Endothelial cell (in vitro differentiated cells): ENCODE measurements around the gene PLD5. TPM values are rescaled to one million over a fixed set of nuclear protein-coding genes. Genes with fewer than 3 reads are reported as not detected.

ENCODE experiments used
- DNase-seq: peaks from one replicate; pipeline ENCODE4 v3.0.0; 2021; ENCODE audit warnings: low spot score
- H3K27ac Mint-ChIP-seq: one replicate; pipeline ENCODE4 v1.8.0; 2021; ENCODE audit warnings: mixed read lengths, inconsistent platforms; ENCODE audit not compliant: unreplicated experiment
- H3K27me3 Mint-ChIP-seq: one replicate; pipeline ENCODE4 v1.8.0; 2021; ENCODE audit warnings: mild to moderate bottlenecking, moderate library complexity, mixed read lengths, inconsistent platforms; ENCODE audit not compliant: unreplicated experiment
- H3K36me3 Mint-ChIP-seq: one replicate; pipeline ENCODE4 v1.8.0; 2021; ENCODE audit warnings: mild to moderate bottlenecking, low read depth, mixed read lengths, inconsistent platforms; ENCODE audit not compliant: unreplicated experiment
- H3K4me1 Mint-ChIP-seq: one replicate; pipeline ENCODE4 v1.8.0; 2021; ENCODE audit warnings: mild to moderate bottlenecking, mixed read lengths, inconsistent platforms; ENCODE audit not compliant: unreplicated experiment
- H3K4me3 Mint-ChIP-seq: one replicate; pipeline ENCODE4 v1.8.0; 2021; ENCODE audit warnings: mild to moderate bottlenecking, mixed read lengths, inconsistent platforms; ENCODE audit not compliant: unreplicated experiment
- H3K9me3 Mint-ChIP-seq: one replicate; pipeline ENCODE4 v1.8.0; 2021; ENCODE audit warnings: mixed read lengths, inconsistent platforms; ENCODE audit not compliant: unreplicated experiment
- total RNA-seq: library from RNA; stranded (reverse); fragmentation: NEBNext Ultra II Directional; extraction: Animal tissue kit (Norgen Biotek cat#: 25700); gene quantifications from one replicate; pipeline ENCODE4 v1.2.1, GENCODE V29; 2021; ENCODE audit not compliant: unreplicated experiment
- TF ChIP-seq, protein P1 (sequence below): fragments of 200-600 bp; sonication (generic); IDR thresholded peaks from one replicate; pipeline ENCODE4 v1.5.0; 2021; ENCODE audit warnings: antibody characterized with exemption; ENCODE audit not compliant: unreplicated experiment

PLD5 gene
- total RNA-seq, 1 donor from 2014 or later, result not detected

DNA sequence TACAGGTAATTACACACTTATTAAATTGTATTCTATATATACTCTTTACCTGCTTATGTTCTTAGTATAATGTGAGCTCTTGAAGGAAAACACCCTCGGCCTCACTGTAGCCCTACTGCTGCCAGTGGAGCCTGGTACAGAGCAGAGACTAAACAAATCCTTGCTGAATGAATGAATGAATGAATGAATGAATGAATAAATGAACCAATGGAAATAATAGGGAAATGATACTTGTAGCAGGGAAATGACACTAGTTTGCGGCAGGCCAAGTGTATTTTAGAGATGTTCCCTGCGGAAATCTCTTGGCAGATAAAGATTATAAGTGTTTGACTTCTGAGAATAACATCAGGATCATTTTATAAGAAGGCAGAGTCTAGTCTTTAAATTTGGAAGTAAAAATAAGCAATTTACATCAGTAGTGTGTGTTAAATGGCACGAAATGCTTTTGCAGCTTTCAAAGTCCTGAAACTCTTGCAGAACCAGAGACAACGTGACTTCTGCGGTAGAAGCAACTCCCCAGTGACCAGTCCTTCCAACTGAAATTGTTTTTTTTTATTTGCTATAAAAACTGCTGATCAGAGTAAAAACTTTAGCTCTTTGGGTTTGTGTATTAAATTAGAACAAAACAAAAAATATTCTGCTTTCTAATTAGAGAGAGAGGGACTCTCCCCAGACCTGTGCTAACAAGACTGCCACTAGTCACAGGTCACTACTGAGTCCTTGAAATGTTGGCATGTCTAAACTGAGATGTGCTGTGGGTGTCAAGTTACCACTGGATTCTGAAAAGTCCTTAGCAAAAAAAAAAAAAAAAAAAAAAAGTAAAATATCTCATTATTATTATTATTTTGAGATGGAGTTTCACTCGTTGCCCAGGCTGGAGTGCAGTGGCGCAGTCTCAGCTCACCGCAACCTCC, 326.3 kb downstream of the PLD5 start:
- no peak for DNase-seq
- Mint-ChIP-seq H3K27me3 (no peaks in the 10 kb centered on the region), H3K9me3 (no peaks in the 10 kb centered on the region), H3K4me3 (no peak overlapping the region), H3K4me1 (no peaks in the 10 kb centered on the region), H3K36me3 (no peaks in the 10 kb centered on the region), H3K27ac (no peak overlapping the region)
- TF ChIP-seq, protein P1, sequence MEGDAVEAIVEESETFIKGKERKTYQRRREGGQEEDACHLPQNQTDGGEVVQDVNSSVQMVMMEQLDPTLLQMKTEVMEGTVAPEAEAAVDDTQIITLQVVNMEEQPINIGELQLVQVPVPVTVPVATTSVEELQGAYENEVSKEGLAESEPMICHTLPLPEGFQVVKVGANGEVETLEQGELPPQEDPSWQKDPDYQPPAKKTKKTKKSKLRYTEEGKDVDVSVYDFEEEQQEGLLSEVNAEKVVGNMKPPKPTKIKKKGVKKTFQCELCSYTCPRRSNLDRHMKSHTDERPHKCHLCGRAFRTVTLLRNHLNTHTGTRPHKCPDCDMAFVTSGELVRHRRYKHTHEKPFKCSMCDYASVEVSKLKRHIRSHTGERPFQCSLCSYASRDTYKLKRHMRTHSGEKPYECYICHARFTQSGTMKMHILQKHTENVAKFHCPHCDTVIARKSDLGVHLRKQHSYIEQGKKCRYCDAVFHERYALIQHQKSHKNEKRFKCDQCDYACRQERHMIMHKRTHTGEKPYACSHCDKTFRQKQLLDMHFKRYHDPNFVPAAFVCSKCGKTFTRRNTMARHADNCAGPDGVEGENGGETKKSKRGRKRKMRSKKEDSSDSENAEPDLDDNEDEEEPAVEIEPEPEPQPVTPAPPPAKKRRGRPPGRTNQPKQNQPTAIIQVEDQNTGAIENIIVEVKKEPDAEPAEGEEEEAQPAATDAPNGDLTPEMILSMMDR, result no peak

DNA sequence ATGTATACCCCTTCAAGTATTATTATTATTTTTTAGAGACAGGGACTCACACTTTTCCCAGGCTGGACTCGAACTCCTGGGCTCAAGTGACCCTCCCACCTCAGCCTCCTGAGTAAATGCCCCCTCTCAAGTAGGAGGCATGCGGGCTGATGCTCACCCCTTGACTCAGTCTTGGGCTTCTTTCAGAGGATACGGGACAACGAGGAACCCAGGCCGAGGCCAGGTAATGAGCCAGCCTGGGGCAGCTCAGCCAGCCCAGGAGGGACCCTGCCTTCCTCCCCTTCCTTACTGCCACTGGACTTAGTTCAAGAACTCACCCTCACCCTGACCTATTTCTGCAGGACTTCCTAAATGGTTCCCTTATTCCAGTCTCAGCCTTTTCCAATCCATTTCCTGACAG, 327.6 kb downstream of the PLD5 start:
- DNase-seq, result no peak
- H3K27me3 Mint-ChIP-seq, result no peaks in the 10 kb centered on the region
- H3K4me3 Mint-ChIP-seq, result no peak overlapping the region
- H3K36me3 Mint-ChIP-seq, result no peaks in the 10 kb centered on the region
- TF ChIP-seq, protein P1, result no peak
- H3K9me3 Mint-ChIP-seq, result no peaks in the 10 kb centered on the region
- H3K4me1 Mint-ChIP-seq, result no peaks in the 10 kb centered on the region
- H3K27ac Mint-ChIP-seq, result no peak overlapping the region

DNA sequence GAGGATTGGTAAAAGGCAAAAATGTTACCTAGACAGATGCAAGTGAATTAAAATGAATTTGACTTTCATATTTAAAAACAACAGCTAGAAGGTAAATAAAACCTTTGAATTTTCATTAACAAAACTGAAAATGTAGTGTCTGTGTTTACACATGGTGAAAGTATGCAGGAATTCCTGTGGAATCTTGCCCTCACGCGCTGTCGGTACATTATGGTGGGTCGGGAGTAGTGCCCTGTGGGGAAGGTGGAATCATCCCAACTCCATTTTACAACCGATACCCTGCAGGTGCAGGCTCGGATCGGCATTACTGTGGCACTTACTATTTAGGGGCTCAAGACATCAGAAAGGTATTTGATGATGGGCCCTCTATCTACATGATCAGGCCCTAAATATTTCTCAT, 328.4 kb downstream of the PLD5 start:
- Mint-ChIP-seq H3K4me3 (no peak overlapping the region), H3K27ac (no peak overlapping the region), H3K36me3 (no peaks in the 10 kb centered on the region), H3K9me3 (no peaks in the 10 kb centered on the region), H3K4me1 (no peaks in the 10 kb centered on the region), H3K27me3 (no peaks in the 10 kb centered on the region)
- TF ChIP-seq, protein P1, result no peak
- DNase-seq, result no peak

DNA sequence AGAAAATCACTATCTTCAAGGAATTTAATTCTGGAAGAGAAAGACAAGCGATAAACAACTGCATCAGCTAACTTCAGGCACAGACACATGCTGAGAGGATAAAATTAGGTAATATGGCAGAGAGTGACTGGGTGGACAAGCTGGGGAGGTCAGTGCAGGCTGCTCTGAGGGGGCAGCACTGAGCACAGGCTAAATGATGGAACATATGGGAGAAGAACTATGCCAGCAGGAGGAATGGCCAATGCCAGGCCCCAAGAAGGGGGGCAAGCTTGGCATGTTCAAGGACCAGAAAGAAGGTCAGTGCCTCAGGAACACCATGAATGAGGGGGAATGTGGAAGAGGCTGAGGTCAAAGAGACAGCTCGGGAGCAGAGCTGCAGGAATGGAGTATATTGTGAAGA, 334.9 kb downstream of the PLD5 start:
- TF ChIP-seq, protein P1, result no peak
- DNase-seq, result peak; percentile 9
- Mint-ChIP-seq H3K36me3 (no peaks in the 10 kb centered on the region), H3K4me1 (peaks cover 2% of the 10 kb centered on the region), H3K27me3 (peaks cover 3% of the 10 kb centered on the region), H3K9me3 (no peaks in the 10 kb centered on the region), H3K4me3 (no peak overlapping the region), H3K27ac (no peak overlapping the region)

DNA sequence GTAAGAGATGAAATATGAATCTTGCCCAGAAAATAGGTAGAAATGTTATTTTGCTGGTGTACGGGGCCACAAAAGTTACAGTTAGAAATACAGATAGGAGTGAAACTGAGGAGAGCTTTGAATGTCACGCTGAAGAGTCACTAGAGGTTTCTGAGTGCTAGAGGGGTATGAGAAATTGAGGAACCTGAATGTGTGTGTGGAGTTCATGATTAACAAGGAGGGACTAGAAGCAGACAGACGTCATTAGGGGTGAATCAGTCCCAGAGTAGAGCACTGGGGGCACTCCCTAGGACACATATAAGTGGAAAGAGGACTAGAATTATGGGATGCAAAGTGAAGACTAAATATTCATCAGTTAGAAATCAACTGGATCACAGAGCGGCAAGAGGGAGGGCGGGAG, 336.7 kb downstream of the PLD5 start:
- DNase-seq, result no peak
- TF ChIP-seq, protein P1, result no peak
- Mint-ChIP-seq H3K27me3 (peaks cover 3% of the 10 kb centered on the region), H3K4me3 (no peak overlapping the region), H3K4me1 (peaks cover 2% of the 10 kb centered on the region), H3K27ac (no peak overlapping the region), H3K36me3 (no peaks in the 10 kb centered on the region), H3K9me3 (no peaks in the 10 kb centered on the region)
